Stimulated activated CD8-positive, alpha-beta memory T cell treated with anti-CD3 and anti-CD28 coated beads, Interleukin-15, amount 100 ng/mL, for 48 hours (primary cell): ENCODE data around the gene TEKT1.
A peak's percentile ranks its signal among the peaks of the same experiment; 100 is the strongest.
"Not testable (repeated sequence)": the region's sequence is repeated elsewhere in the genome, so short reads cannot be mapped to it uniquely, and the experiment has no call there.

Experiments used
- DNase-seq, 2 donors: peaks; one replicate each; pipeline ENCODE4 v3.0.0-alpha.2; 2020; ENCODE audit warnings: low read depth in 2 of 2

TEKT1 gene

DNA sequence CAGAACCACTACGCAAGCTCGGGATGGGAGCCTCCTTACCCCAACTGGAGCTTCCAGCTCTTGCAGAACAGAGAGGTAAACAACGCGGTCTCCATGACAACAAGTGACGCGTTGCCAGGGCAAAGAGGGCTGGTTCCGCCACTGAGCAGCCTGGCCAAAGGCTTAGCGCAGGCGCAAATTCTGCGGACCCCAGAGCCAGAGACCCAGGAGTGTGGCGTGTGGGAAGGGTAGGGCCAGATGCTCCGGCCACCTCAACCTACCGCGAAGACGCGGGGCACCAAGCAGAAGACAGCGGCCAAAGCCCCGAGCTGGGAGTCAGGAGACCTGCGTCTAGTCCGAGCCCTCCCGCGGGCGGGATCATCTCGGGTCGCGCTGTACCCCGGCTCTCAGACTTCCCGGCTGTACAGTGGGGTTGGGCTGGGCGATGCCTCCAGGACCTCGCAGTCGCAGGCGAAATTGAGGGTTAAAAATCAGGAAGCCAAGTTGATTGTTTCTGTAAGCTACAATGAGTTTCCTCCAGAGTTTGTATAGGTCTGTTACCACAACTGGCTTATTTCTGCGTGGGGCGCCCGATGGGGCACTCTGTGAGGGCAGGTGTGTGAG lies at the start of gene TEKT1:
TEKT1 (minus strand) TSS at position 69 of the 603 bp plus-strand sequence. CDS start 1,353 bp downstream, outside the sequence.
- DNase-seq: peak; percentile 34 to 46

GRCh38 chr17:6879221-6879975 lies 47.9 kb upstream of the TEKT1 start:
- not testable (repeated sequence) for DNase-seq

- not testable (repeated sequence) for DNase-seq
Measured at GRCh38 chr17:6875276-6875675, 43.7 kb upstream of the TEKT1 start.

DNA sequence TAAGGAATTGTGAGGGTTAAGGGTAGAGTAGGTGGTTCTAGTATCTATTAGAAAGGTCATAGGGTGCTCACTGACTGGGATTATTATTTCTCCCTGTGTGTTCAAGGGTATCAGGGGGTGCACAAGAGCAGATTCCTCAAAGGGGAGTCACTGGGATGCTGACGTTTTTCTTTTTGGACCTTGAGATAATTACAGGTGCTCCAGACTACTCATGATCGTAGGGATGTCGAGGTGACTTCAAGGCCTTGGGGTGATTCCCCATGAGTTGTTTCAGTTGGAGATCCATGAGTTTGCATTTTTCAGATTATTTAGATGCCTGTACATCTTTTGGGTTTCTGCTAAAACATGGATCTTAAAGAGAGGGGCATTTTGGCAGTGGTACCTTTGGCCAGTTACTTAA lies 41.4 kb upstream of the TEKT1 start:
- no peak for DNase-seq

DNA sequence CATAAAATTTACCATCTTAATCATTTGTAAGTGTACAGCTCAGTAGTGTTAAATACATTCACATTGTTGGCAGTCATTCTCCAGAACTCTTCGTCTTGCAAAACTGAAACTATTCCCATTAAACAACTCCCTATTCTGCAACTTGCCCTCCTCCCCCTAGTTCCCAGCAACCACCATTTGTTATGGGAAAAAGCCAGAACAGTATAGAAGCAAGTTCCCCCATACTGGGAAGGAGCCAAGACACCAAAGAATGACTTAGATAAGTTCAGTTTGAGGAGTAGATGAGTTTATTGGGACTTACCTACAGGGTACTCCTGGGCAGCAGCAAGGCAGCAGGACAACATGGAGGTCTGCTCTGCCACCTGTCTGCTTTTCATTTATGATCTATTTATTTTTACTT lies 39.3 kb upstream of the TEKT1 start:
- no peak for DNase-seq

DNA sequence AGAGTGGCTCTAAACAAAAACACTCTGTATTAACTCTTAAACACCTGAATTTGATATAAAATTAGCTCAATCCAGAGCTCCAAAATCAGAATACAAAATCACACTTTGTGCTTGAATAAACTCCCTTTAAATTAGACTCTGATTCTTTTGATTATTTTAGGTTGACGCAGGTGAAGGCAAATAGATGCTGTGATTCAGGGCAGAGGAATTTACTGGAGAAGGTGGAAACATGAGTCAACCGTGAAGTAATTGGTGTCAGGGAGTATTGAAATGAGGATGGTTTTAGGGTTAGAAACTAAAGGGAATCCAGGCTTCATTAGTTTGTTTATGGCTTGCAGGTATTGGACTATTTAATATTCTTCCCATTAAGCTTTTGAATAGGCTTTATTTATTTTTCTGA lies 37.1 kb upstream of the TEKT1 start:
- DNase-seq: no peak

DNA sequence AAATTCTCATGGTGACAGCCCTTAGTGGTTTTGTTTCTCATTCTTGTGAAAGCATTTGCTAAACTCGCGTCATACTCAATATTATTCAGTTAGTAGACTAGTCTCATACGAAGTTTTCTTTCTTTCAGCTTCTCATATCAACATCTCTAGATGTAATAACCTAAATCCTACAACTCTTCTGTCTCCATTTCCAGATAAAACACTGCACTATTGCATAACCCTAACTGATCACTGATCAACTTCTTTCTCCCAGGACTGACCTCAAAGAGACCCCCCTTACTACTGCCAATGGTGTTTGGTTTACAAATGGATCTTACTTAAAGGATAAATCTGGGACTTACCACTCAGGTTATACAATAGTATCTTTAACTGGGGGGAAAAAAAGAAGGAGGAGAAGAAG lies 36.3 kb upstream of the TEKT1 start:
- DNase-seq: no peak

GRCh38 chr17:6862825-6863224 lies 31.3 kb upstream of the TEKT1 start:
- DNase-seq: peak in 1 of 2 donors; percentile 5

GRCh38 chr17:6862122-6862521 lies 30.6 kb upstream of the TEKT1 start:
- no peak for DNase-seq

- no peak for DNase-seq
Measured at GRCh38 chr17:6857904-6858303, 26.4 kb upstream of the TEKT1 start.

GRCh38 chr17:6857336-6857735 lies 25.8 kb upstream of the TEKT1 start:
- no peak for DNase-seq

- no peak for DNase-seq
Measured at GRCh38 chr17:6856051-6856450, 24.5 kb upstream of the TEKT1 start.

DNA sequence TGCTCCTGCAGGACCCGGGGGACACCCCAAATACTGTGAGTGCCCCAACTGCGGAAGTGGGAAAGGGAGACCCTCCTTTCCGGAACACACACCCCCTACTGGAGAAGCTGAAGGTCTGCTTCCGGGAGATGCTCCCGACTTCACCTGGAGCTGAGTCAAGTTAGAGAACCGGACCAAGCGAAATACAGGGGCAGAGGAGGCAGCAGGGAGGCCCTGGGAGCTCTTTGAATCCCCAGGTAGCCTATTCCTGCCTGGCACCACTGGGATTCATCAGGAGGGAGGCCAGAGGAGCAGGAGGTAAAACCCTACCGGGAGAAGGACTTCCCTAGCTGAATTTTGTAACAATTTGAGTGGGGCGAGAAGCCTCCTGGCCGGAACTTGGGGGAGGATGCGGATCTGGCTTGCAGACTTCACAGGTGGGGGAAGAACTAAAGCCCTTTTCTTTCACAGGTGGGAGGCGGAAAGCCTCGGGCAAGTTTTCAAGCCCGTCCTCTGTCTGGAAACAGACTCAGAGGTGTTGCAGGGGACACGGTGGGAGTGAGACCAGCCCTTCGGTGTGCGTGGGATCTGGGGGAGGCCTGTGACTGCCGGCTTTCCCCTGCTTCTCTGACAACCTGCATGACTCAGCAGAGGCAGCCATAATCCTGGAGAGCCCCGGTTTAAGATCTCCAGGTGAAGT lies 22.4 kb upstream of the TEKT1 start:
- DNase-seq: no peak

DNA sequence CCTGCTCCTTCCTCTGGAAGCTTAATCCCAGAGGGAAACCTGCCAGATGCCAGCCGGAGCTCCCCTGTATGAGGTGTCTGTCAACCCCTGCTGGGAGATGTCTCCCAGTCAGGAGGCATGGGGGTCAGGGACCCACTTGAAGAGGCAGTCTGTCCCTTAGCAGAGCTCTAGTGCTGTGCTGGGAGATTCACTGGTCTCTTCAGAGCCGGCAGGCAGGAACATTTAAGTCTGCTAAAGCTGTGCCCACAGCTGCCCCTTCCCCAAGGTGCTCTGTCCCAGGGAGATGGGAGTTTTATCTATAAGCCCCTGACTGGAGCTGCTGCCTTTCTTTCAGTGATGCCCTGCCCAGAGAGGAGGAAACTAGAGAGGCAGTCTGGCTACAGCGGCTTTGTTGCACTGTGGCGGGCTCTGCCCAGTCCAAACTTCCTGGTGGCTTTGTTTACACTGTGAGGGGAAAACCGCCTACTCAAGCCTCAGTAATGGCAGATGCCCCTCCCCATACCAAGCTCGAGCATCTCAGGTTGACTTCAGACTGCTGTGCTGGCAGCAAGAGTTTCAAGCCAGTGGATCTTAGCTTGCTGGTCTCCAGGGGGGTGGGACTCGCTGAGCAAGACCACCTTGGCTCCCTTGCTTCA lies 17.1 kb upstream of the TEKT1 start:
- DNase-seq: not testable (repeated sequence)

DNA sequence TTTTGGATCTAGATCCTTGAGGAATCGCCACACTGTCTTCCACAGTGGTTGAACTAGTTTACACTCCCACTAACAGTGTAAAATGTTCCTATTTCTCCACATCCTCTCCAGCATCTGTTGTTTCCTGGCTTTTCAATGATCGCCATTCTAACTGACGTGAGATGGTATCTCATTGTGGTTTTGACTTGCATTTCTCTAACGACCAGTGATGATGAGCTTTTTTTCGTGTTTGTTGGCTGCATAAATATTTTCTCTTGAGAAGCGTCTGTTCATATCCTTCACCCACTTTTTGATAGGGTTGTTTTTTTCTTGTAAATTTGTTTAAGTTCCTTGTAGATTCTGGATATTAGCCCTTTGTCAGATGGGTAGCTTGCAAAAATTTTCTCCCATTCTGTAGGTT lies 14.6 kb upstream of the TEKT1 start:
- DNase-seq: not testable (repeated sequence)

GRCh38 chr17:6844406-6844805 lies 12.9 kb upstream of the TEKT1 start:
- DNase-seq: not testable (repeated sequence)

- no peak for DNase-seq
Measured at GRCh38 chr17:6843241-6843880, 11.8 kb upstream of the TEKT1 start.

DNA sequence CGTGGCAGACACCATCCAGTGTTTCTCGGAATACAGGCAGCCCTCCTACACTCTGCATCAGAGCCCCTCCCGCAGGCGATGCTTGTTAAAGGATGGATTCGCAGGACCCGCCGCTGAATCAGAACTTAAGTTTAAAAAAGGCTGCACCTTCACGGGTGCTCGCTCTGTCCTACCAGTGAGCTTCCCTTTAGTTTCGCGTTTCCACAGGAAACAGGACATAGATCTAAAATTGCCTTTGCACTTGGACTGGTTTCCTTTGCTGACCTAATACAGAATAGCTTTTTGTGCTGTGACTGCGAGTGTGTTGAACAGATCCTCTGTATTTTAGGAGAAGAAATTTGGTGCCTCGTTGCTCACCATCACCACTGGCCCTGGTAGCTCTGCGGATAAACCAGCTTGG lies 10.2 kb upstream of the TEKT1 start:
- DNase-seq: not testable (repeated sequence)

- DNase-seq: no peak
Measured at GRCh38 chr17:6830383-6830986, 1.0 kb downstream of the TEKT1 start.

DNA sequence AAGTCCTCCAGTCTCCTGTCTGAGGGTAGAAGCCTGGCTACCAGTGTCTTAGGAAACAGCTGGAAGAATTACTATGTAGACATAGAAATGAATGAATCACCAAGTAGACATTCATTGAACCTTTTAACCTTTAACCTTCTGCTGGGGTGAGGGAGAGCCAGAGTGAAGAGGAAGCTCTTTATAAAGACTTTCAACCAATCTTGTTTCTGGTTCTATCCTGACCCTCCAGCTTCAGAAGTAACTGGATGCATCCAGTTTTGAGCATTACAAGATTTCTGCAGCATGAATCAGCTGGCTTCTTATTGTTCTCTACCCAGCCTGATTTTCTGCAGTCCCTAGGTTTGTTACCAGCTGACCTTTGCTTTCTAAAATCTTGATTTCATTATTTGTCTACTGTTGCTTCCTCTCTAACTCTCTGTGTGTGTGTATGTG lies 8.5 kb downstream of the TEKT1 start:
- DNase-seq: no peak

DNA sequence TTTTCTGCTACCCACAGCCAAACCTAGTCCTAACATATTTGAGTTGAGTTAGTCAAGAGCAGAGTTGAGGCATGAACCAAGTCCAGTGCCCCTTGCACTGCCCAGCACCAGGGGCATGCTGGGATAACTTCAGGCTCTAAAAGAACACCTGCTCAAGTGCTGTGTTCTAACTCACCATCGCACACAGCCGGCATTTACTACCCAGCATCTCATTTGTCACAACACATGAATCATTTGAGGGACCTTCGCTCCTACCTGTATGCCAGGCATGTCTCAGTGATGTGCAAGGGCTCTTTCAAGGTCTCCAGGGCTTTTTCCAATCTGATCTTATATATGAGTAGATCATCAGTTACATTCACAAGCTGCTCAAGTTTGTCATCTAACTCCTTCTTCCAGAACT lies 12.6 kb downstream of the TEKT1 start:
- no peak for DNase-seq
